Motor neuron (in vitro differentiated cells): ENCODE results near the gene AMD1. TPM values are rescaled to one million over a fixed set of nuclear protein-coding genes. Genes with fewer than 3 reads are reported as not detected.

Source experiments
- ATAC-seq, 8 experiments: fragments of 200-7000 bp; cut with Tn5 transposase; replicated peaks in 6 of 8; 2 replicates each; pipeline ENCODE4 v1.8.0; 2021; ENCODE audit warnings: mild to moderate bottlenecking in 8 of 8, moderate library complexity in 8 of 8
- H3K27ac ChIP-seq, 2 donors: fragments of 250-450 bp; sonication (Bioruptor Pico); 2 replicates each; pipeline ENCODE4 v1.9.0; 2021; ENCODE audit warnings: antibody characterized with exemption in 2 of 2, mild to moderate bottlenecking in 2 of 2, moderate library complexity in 1 of 2
- H3K4me1 ChIP-seq, 2 donors: fragments of 250-450 bp; sonication (Bioruptor Pico); replicated peaks in 1 of 2; 2 replicates each; pipeline ENCODE4 v1.6.1; 2021; ENCODE audit warnings: antibody characterized with exemption in 2 of 2, mild to moderate bottlenecking in 2 of 2, moderate library complexity in 1 of 2
- H3K4me3 ChIP-seq, 5 donors: fragments of 250-450 bp; sonication (Bioruptor Pico); 2 replicates each; pipeline ENCODE4 v1.9.0; 2021; ENCODE audit warnings: antibody characterized with exemption in 5 of 5, mild to moderate bottlenecking in 5 of 5, moderate library complexity in 4 of 5
- WGBS, 10 experiments: fragments of 450-650 bp; shearing (Covaris generic); methylation state at CpG; one replicate each; pipeline ENCODE4 v1.0.0; 2022; 5-methylcytosine and 5-hydroxymethylcytosine counted together
- in situ Hi-C, 9 experiments: fragments of 400-800 bp; cut with MboI; loops; one replicate each; pipeline ENCODE4 v1.15.0; 2021; ENCODE audit warnings: low sequenced_read_pairs in 9 of 9, low pct_unique_long_range_greater_than_20kb in 2 of 9; ENCODE audit not compliant: unreplicated experiment in 9 of 9
- total RNA-seq, 8 experiments: library from RNA; unstranded; fragments of 300-600 nt; gene quantifications; 2 replicates each; pipeline versions ENCODE4 v1.2.3 to v1.2.4, GENCODE V29; 2022

AMD1 gene
- total RNA-seq, 8 experiments from 2014 or later = 38.0 to 135 (median 48.5) TPM

GRCh38 chr6:110858562-110859214 is 15.9 kb upstream of the AMD1 start:
- no peaks in the 10 kb centered on the region for H3K4me1 ChIP-seq
- H3K4me3 ChIP-seq = no peak overlapping the region
- ATAC-seq = no peak
- in situ Hi-C loops = no loop called here
- H3K27ac ChIP-seq = no peak overlapping the region
- WGBS, 10 experiments = 75 to 96% (median 93%) methylated on average over 4 to 20 of the region's 31 CpGs; no CpG with 5 or more reads in 3 of the 10 experiments

DNA sequence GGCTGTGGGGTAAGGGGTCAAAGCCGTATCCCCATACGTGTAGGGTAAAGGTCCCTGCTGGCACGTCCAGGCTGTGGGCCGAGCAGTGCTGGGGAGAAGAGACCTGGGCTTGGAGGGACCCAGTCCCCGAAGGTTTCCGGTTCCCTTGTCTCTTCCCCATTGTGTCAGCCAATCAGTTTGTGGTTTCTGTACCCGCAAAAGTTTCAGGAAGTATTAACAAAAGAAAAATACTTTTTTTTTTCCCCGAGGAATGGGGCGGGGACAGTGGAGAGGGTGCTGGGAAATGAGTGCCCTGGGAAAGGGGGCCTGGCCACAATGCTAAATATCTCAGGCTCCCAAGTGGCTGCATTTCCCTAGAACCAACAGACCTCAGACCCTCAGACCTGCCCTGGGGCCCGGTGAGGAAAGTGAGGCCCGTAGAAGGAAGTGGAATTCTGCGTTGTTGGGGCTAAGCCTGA is 15.2 kb upstream of the AMD1 start:
- no peak for ATAC-seq
- 60 to 100% (median 86%) methylated on average over 1 to 8 of the region's 12 CpGs; no CpG with 5 or more reads in 1 of the 10 experiments for WGBS, 10 experiments
- in situ Hi-C loops = no loop called here
- H3K27ac ChIP-seq = no peak overlapping the region
- no peaks in the 10 kb centered on the region for H3K4me1 ChIP-seq
- H3K4me3 ChIP-seq = no peak overlapping the region

GRCh38 chr6:110864824-110865223 is 9.8 kb upstream of the AMD1 start:
- H3K27ac ChIP-seq = no peak overlapping the region
- WGBS, 10 experiments = 17 to 86% (median 60%) methylated on average over 1 to 2 of the region's 2 CpGs; no CpG with 5 or more reads in 3 of the 10 experiments
- H3K4me1 ChIP-seq = no peaks in the 10 kb centered on the region
- peak in 1 of 8 experiments; percentile 64 for ATAC-seq
- H3K4me3 ChIP-seq = no peak overlapping the region
- in situ Hi-C loops = no loop called here

DNA sequence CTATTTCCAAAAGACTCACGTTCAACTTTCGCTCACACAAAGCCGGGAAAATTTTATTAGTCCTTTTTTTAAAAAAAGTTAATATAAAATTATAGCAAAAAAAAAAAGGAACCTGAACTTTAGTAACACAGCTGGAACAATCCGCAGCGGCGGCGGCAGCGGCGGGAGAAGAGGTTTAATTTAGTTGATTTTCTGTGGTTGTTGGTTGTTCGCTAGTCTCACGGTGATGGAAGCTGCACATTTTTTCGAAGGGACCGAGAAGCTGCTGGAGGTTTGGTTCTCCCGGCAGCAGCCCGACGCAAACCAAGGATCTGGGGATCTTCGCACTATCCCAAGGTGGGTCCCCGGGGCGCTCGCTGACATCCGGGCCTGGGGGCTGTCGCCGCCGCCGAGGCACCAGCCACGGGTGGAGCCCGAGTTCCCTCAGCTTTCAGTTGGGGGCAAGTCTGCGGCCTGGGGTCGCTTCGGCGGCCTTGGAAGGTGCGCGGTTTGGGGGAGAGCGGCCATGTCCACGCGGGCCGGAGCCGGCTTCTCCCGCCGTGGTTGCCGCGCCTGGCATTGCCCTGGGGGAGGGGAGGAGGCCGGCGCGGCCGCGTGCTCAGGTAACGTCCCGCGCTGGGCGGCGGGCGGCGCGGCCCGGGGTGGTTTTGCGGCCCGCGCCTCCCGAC is 429 bp downstream of the AMD1 start:
- H3K4me1 ChIP-seq = peaks cover 10 to 31% of the 10 kb centered on the region in 2 donors
- WGBS, 10 experiments = 0 to 3% (median 1%) methylated on average over 3 to 18 of the region's 60 CpGs; no CpG with 5 or more reads in 2 of the 10 experiments
- H3K27ac ChIP-seq = peak overlapping the region; percentile 24 to 86
- in situ Hi-C loops = loop anchor here in 1 of 9 experiments (25.0 kb wide), 1 partner anchor 188 kb away; no protein-coding TSS in a partner anchor
- peak in 4 of 8 experiments; percentile 3 to 20 (median 8) for ATAC-seq
- peak overlapping the region; percentile 44 to 98 (median 63) for H3K4me3 ChIP-seq

- WGBS, 10 experiments = 0% methylated on average over 5 of the region's 61 CpGs; no CpG with 5 or more reads in 9 of the 10 experiments
- peak; percentile 6 to 34 (median 32) for ATAC-seq
- in situ Hi-C loops = loop anchor here in 1 of 9 experiments (25.0 kb wide), 1 partner anchor 188 kb away; no protein-coding TSS in a partner anchor
- Histone ChIP-seq H3K4me1 (peaks cover 10 to 31% of the 10 kb centered on the region in 2 donors), H3K27ac (peak overlapping the region; percentile 24 to 86), H3K4me3 (peak overlapping the region; percentile 44 to 98 (median 63))
These were observed 1.1 kb downstream of the AMD1 start for GRCh38 chr6:110875548-110876169.

DNA sequence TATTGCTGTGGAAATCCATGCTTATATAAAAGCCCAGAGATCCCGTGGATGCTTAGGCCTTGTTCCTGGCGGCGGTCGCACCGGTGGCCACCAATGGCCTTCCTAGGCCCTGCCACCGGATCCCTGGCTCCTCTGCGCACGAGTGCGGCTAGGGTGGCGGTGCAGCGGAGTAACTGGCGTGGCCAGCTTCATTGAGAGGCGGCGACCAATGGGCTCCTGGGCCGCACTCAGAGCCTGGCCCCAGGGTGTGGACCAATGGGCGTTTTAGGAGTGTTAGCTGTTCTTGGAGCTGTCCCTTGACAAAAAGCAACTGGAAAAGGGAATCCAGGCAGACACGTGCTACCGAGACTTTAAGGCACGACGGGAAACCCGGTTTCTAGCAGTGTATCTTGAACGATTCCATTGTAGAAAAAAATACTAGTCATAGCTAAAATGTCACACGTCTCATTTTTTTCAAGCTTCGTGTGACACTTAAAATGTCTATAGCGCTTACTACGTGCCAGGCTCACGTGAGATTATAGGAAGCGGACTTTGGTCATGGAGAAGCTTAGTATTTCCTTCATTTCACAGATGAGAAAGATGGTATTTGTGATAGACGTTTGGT is 1.7 kb downstream of the AMD1 start:
- peak overlapping the region; percentile 24 to 86 for H3K27ac ChIP-seq
- peaks cover 10 to 31% of the 10 kb centered on the region in 2 donors for H3K4me1 ChIP-seq
- peak; percentile 38 to 67 (median 63) for ATAC-seq
- 0 to 5% (median 0%) methylated on average over 1 to 17 of the region's 29 CpGs; no CpG with 5 or more reads in 1 of the 10 experiments for WGBS, 10 experiments
- in situ Hi-C loops = loop anchor here in 1 of 9 experiments (25.0 kb wide), 1 partner anchor 189 kb away; no protein-coding TSS in a partner anchor
- H3K4me3 ChIP-seq = peak overlapping the region; percentile 44 to 98 (median 63)

DNA sequence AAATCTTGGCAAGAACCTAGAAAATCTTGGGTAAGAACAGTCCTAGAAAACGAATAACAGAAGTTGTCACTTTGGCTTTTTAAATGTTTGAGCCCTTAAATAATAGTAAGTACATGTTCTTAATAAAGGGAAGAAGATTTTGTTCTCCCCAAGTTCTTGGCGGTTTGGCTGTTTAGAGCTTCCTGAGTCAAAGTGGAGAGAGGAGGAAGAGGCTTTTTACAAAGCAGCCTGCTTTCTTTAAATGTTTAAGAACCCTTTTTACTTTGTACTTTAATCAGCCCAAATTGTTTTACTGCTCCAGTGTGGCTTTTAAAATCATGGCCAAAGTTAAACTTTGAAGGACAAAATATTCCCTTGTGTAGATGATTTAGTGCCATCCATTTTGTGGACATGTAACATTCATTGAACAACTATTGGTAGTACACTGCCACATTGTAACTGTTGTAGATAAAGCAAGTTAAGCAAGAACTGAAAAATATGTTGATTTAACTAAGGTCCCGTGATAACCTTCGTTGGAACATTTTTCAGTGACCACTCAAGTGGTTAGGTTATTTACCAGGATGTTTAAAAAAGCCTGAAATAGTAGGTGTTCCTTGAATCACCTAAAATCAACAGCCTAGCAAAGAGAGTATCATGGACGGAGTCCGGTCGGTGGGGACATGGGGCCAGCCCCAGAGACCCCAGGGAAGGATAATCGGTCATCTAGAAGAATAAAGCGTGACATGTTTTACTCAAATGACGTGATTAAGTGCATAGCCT is 2.4 kb downstream of the AMD1 start:
- H3K4me1 ChIP-seq = peaks cover 17 to 34% of the 10 kb centered on the region in 2 donors
- no peak for ATAC-seq
- in situ Hi-C loops = loop anchor here in 1 of 9 experiments (25.0 kb wide), 1 partner anchor 190 kb away; no protein-coding TSS in a partner anchor
- peak overlapping the region; percentile 44 to 98 (median 63) for H3K4me3 ChIP-seq
- no peak overlapping the region for H3K27ac ChIP-seq
- 0 to 47% (median 9%) methylated on average over 1 to 10 of the region's 10 CpGs for WGBS, 10 experiments

GRCh38 chr6:110877569-110877968 is 3.0 kb downstream of the AMD1 start:
- in situ Hi-C loops = loop anchor here in 1 of 9 experiments (25.0 kb wide), 1 partner anchor 190 kb away; no protein-coding TSS in a partner anchor
- ATAC-seq = no peak
- Histone ChIP-seq H3K4me1 (peaks cover 20 to 36% of the 10 kb centered on the region in 2 donors), H3K27ac (no peak overlapping the region), H3K4me3 (peak overlapping the region; percentile 44 to 98 (median 63))
- WGBS, 10 experiments = 0 to 50% (median 19%) methylated on average over 1 to 2 of the region's 2 CpGs; no CpG with 5 or more reads in 1 of the 10 experiments

- no peak for ATAC-seq
- peak overlapping the region in 4 of 5 donors; percentile 12 to 20 (median 16) for H3K4me3 ChIP-seq
- peaks cover 20 to 32% of the 10 kb centered on the region in 2 donors for H3K4me1 ChIP-seq
- 0 to 33% (median 15%) methylated on average over 1 to 10 of the region's 10 CpGs; no CpG with 5 or more reads in 1 of the 10 experiments for WGBS, 10 experiments
- H3K27ac ChIP-seq = no peak overlapping the region
- in situ Hi-C loops = loop anchor here in 1 of 9 experiments (25.0 kb wide), 1 partner anchor 192 kb away; no protein-coding TSS in a partner anchor
These were observed 4.4 kb downstream of the AMD1 start for GRCh38 chr6:110878751-110879522.

DNA sequence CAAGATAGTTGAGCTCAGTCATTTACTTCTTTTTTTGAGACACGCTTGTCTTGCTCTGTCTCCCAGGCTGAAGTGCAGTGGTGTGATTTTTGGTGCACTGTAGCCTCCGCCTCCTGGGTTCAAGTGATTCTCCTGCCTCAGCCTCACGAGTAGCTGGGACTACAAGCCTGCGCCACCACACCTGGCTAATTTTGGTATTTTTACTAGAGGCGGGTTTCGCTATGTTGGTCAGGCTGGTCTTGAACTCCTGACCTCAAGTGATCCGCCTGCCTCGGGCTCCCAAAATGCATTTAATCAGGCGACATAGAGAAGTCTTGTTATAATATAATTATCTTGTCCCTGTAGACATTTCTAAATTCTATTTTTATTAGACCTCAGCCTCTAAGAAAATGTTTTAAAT is 6.1 kb downstream of the AMD1 start:
- H3K27ac ChIP-seq = no peak overlapping the region
- H3K4me3 ChIP-seq = no peak overlapping the region
- in situ Hi-C loops = loop anchor here in 1 of 9 experiments (25.0 kb wide), 1 partner anchor 193 kb away; no protein-coding TSS in a partner anchor
- ATAC-seq = no peak
- peaks cover 20 to 32% of the 10 kb centered on the region in 2 donors for H3K4me1 ChIP-seq
- WGBS, 10 experiments = 73 to 96% (median 92%) methylated on average over 3 to 9 of the region's 9 CpGs; no CpG with 5 or more reads in 1 of the 10 experiments
